DMS79 treated with DMSO at 0.1 percent for 48 hours (cell line): Measurements from ENCODE around the gene SGMS2.

Source experiments
- DNase-seq: peaks from one replicate; lab custom pipeline; 2025; lab: John Stamatoyannopoulos, UW

SGMS2 gene

DNA sequence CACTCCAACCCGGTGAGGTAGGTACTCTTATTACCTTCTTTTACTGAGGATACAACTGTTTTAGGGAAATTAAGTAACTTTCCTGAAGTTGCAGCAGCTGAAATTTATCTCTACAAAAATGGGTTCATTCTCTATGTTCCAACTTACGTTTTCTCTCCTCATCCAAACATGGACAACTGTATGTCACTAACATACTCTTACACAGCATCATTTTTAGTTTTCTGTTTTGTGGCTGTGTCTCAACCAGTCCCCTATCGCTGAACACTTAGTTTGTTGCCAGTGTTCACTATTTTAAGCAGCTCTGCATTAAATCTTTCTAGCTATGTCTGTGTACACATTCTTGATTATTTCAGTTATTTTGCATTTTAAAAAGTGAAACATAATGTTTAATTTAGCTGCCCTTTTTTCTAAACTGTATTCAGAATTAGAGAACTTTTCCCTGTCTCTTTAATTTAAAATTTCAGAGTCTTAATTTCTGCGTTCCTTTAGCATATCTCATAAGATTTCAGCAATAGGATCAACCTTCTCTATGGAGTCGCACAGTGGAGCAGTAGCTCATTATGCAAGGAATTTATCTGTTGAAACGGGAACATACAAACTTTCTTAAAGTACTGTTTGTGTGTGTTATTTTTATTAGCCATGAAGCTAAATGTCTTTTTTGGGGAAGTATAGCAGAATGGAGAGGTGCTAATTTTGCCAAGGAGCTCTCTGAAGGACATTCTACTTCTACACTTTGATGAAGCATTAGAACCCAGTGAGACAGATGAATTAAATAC is 3.8 kb downstream of the SGMS2 start:
- no peak for DNase-seq

DNA sequence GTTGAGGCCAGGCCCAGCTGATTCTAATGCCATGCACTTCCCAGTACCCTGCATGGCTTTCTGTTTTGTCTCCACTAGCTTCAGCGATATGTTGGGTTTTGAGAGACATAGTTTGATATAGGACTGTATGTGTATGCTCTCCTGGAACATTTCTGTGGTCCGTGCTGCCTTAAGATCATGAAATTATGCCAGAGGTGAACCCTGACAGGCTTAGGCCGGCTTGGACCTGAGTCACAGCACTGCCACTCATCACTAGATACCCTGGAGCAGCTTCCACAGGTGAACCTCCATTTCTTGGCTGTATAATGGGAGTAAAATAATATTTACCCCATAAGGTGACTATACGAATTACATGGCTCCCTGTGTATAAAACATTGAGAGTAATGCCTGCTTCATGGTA is 6.4 kb downstream of the SGMS2 start:
- DNase-seq: no peak

DNA sequence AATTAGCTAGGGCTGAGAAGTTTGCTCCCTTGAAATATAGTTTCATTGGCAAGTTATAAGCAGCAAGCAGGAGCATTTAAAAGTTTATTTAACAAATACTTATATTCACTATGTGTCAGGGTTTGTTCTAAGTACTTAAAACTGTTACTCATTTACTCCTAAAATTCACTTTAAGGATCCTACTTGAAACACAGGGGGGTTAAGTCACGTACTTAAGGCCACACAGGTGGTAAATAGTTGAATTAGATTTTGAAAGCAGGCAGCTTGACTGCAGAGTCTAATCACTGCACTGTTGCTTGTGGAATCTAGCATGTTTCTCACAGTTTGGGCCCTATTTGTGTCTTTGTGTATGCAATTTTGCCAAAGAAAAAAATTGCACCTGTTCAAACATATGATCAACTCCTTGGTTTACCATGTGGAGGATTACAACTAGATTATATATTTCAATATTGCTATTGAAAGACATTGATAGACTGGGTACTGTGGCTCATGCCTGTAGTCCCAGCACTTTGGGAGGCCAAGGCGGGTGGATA is 7.6 kb downstream of the SGMS2 start:
- no peak for DNase-seq

GRCh38 chr4:107834241-107834794 is 9.6 kb downstream of the SGMS2 start:
- no peak for DNase-seq

- DNase-seq: no peak
These were observed 10.7 kb downstream of the SGMS2 start for GRCh38 chr4:107835406-107835805.

DNA sequence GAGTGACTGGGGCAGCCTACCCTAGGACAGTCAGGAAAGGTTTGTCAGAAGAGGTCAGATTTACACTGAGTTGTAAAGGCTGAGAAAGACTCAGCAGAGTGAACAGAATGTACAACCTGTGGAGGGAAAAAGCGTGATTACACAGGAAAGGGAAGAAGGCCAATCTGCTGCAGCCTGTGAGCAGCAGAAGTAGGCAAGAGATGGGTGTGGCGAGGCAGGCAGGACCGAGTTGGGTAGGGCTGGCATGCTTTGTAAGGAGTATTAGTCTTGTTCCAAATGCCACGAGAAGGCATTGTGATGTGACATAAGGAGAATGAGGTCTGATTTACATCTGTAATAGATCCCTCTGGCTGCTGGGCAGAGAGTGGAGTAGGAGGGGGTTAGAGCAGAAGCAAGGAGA is 12.6 kb downstream of the SGMS2 start:
- DNase-seq: no peak

DNA sequence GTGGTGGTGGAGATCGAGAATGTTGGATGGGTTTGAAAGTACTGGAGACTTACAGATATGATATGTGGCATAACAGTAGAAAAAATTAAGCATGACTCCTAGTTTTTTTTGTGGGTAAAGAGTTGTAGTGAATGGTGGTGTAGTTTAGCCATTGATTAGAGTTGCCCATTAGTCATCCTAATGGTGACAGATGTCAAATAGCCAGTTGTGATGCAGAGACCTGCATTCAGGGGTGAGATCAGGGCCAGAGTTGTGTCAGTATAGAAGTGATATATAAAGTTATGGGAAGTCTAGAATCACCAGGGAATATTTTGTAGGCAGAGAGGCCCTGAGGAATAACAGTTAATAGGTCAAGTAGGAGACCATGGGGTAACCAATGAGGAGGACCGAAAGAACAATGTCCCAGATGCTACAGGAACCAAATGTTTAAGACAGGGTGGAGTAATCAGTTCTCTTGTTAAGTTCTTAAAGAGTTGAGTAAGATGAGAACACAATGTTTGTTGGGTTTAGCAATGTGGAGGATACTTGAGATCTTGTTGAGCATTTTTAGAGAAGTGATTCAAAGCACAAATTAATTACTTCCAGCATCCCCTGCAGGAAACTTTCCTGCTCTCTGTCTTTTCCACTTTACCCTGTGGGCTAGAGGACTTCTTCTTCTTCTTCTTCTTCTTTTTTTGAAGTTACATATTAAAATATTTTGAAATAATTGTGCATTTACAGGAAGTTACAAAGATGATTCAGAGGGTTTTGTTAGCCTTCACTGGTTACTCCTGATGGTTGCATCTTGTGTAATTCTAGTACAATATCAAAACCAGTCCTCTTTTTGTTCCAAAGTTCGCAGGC is 13.3 kb downstream of the SGMS2 start:
- DNase-seq: no peak

DNA sequence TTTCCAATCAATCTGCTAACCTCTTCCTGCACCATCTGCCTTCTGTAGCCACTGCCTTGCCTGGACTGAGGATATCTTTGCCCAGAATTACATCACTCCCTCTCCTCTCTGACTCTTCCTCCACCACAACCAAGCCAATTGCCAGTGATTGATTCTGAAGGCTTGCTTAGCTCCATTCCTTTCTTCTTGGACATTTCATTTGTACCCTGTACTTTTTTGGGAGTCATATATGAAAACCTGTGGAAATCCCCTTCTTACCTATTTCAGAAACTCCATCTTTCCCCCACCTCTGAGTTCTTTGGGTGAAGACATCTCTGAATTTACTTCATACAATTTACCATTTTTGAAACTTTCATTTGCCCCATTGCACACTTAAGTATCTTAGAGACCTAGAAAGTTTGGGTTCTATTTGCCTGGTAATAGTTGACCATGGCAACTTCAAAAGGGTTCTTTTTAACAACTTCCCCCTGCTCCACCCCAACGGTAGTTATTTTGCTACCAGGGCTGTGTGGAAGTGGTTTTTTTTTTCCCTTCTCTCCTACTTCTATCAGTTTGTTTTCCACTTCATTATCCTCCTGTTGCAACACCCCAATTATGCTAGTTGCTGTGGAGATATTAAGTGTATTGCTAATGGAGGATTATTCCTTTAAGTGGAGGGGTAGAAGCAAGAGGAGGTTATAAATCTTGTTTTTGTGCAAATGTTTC is 14.3 kb downstream of the SGMS2 start:
- DNase-seq: no peak

DNA sequence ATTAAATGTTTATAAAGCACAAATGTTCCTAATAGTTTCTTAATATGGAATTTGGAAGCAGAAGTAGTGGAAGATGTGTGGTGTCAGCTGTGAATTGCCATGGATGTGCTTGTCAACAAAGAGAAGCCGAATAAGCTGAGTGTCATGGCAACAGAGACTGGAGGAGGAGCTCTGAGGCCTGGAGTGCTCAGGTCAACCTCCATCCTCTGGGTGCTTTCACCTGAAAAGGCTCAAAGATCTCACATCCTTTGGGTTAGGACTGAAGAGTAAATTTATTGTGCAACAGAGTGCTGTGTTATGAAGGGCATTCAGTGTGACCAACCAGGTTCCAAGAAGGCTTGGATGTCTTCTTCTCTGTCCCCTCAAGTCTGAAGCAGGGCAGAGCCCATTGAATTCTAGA is 18.7 kb downstream of the SGMS2 start:
- no peak for DNase-seq

- no peak for DNase-seq
These were observed 20.9 kb downstream of the SGMS2 start for GRCh38 chr4:107845681-107846080.

DNA sequence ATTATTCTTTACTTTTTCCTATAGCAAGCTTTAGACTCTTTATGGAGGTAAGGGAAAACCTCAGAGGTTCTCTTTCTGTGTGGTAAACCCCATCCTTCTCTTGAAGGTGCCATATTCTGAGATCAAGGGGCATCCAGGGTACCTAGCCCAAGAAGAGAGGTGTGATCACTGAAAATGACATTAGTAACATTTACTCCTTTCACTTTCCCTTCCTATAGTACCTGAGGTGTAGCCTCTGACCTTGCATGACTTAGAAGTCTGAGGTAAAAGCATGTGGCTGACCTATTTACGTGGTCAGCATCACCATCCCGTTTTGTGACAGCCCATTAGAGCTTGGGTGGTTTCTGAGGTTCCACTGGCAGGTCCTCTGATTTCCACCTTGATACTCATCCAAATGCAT is 25.7 kb downstream of the SGMS2 start:
- DNase-seq: no peak

- DNase-seq: no peak
These were observed 29.0 kb downstream of the SGMS2 start for GRCh38 chr4:107853444-107854355.

DNA sequence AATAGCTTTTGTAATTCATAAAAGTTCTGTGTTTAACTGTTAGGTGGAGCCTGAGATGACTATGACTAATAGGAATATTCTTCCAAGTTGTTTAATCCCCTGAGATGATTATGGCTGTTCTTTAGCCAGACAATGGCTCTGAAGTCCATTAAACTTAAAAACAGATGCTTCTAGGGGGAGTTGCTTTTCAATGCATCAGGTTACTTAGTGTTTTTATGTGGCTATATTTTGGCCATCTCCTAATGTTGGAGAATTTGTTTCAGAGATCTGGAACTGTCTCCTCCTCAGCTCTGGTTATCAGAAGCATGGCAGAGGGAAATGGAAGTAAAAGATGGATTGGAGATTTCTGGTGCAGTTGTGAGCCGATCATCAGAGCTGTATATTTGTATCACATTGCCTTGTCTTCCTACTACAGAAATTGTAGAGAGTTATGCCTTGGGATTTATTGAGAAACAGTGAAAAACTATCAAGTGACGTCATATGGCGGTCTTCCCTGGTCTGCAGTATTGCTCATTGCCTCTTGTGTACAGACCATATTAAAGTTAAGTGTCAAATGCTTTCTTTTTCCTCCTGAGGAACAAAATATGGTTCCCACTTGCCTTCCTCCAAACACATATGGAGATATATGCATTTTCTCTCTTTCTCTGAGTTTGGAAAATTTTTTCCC is 29.8 kb downstream of the SGMS2 start:
- no peak for DNase-seq

- no peak for DNase-seq
These were observed 31.0 kb downstream of the SGMS2 start for GRCh38 chr4:107855723-107856122.

DNA sequence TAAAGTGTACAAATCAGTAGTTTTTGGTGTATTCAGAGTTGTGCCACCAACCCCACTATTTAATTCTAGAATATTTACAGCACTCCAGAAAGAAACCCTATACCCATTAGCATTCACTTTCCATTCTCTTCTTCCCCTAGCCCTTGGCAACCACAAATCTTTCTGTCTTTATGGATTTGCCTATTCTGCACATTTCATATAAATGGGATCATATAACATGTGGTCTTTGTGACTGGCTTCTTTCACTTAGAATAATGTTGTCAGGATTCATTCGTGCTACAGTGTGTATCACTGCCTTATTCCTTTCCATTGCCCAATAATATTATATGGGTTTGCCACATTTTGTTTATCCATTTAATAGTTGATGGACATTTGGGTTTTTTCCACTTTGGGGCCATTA is 32.2 kb downstream of the SGMS2 start:
- DNase-seq: no peak

- DNase-seq: no peak
These were observed 33.0 kb downstream of the SGMS2 start for GRCh38 chr4:107857741-107858140.

DNA sequence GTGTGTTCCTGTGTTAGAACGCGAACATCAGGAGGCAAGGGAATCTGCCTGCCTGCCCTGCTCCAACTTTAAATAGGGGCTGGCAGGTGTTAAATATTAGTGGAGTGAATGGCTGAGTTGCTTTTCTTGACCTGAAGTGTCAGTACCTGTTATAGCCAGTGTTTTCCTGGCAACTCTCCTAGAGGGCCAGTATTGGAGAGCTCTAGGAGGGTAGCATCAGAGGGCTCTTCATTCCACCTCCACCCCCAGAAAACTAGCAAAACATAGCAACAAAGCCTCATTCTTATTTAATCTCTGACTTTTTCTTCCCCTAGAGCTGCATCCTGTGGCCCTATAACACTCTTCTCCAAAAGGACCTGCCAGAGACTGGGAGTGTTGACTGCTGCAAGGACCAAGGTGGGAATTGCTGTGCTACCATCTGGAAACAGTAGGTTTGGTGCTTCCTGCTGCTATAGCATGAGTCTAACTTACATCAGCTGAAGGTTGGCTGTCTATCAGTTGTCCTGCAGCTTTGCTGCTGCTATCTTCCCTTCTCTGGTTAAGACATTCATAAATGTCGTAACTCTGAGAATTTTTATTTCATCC is 33.5 kb downstream of the SGMS2 start:
- no peak for DNase-seq

DNA sequence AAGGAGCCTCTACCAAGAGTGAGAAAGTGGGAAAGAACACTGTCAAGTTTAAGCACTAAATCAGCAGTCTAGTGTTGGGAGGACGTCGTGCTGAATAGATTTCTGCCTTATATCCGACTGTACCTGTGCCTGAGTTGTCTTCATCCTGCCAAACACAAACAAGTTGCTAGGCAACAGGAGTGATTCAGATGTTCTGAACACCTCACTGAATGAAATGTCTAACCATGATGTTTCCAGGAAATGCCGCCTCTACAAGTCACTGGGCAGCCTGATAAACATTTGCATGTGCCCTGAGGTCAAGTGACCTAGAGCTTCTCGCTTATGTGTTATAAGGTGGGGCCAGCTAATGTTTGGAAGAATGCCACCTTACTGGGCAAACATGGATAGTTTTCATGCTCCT is 37.9 kb downstream of the SGMS2 start:
- no peak for DNase-seq

- DNase-seq: no peak
These were observed 38.7 kb downstream of the SGMS2 start for GRCh38 chr4:107863416-107863815.

DNA sequence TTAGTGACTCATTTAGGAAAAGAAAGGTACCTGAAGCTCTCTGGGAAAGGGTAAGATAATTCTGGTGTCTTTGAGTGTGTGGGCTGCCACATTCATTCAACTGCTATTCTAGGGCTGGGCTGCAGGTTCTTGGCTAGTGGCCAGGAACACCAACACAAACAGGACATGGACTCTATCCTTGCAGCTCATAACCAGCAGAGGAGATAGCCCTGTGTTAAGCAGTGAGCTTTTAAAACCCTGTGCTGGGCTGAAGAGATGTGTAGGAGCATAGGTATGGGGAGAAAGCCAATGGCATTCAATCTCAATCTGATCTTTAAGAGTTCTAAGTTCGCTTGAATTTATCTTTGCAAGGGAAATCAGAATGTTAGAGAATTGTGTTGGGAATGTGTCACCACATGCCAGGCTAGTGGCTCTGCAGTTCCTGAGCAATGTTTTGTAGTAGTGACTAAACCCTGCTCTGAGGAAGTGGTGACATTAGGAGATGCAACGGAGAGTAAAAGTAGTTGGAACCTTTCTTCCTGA is 39.2 kb downstream of the SGMS2 start:
- DNase-seq: no peak
